Osteoblast (primary cell): ENCODE results near the gene SUSD5. TPM values are rescaled to one million over a fixed set of nuclear protein-coding genes. Genes with fewer than 3 reads are reported as not detected.

ENCODE experiments used
- DNase-seq: peaks from one replicate; pipeline ENCODE4 v3.0.0; 2011; ENCODE audit warnings: low spot score, mixed read lengths; ENCODE audit not compliant: insufficient read length; ENCODE audit errors: missing footprints
- H2AFZ ChIP-seq: 2 replicates; pipeline ENCODE4 v1.6.0; 2011; ENCODE audit warnings: mild to moderate bottlenecking, low read length
- H3K27ac ChIP-seq: 2 replicates; pipeline ENCODE4 v1.5.1; 2011; ENCODE audit warnings: mild to moderate bottlenecking, low read depth, low read length, moderate library complexity
- H3K27me3 ChIP-seq: 2 replicates; pipeline ENCODE4 v1.6.0; 2012; ENCODE audit warnings: mild to moderate bottlenecking, control low read depth, inconsistent platforms, low read length, moderate library complexity; ENCODE audit not compliant: insufficient read depth
- H3K36me3 ChIP-seq: 2 replicates; pipeline ENCODE4 v1.5.1; 2011; ENCODE audit warnings: mild to moderate bottlenecking, low read length, control low read depth, moderate library complexity; ENCODE audit not compliant: insufficient read depth
- H3K4me1 ChIP-seq: 2 replicates; pipeline ENCODE4 v1.5.1; 2011; ENCODE audit warnings: mild to moderate bottlenecking, low read length, control low read depth, moderate library complexity; ENCODE audit not compliant: insufficient read depth
- H3K4me2 ChIP-seq: 2 replicates; pipeline ENCODE4 v1.6.0; 2011; ENCODE audit warnings: mild to moderate bottlenecking, low read length; ENCODE audit not compliant: insufficient read depth
- H3K4me3 ChIP-seq: fragments of 200-600 bp; sonication (generic); 3 replicates; pipeline ENCODE4 v1.5.1; 2012; ENCODE audit warnings: mild to moderate bottlenecking, low read length, inconsistent platforms; ENCODE audit not compliant: insufficient read depth
- H3K79me2 ChIP-seq: 2 replicates; pipeline ENCODE4 v1.6.0; 2012; ENCODE audit warnings: mild to moderate bottlenecking, low read length, control low read depth, inconsistent platforms; ENCODE audit not compliant: insufficient read depth
- H3K9me3 ChIP-seq: 2 replicates; pipeline ENCODE4 v1.5.1; 2011; ENCODE audit warnings: low read depth, low read length, control low read depth
- H4K20me1 ChIP-seq: 2 replicates; pipeline ENCODE4 v1.6.0; 2012; ENCODE audit warnings: mild to moderate bottlenecking, low read length, control low read depth; ENCODE audit not compliant: insufficient read depth
- total RNA-seq: library from RNA; depleted of rRNA; stranded (reverse); fragments of >200 nt; gene quantifications from 2 replicates; pipeline ENCODE4 v1.2.3, GENCODE V29; 2012
- TF ChIP-seq, protein P1 (sequence below): IDR thresholded peaks from 2 replicates; pipeline ENCODE4 v1.5.1; 2011; ENCODE audit warnings: mild to moderate bottlenecking, low read depth, low read length, moderate library complexity; ENCODE audit errors: extremely low read depth

Gene SUSD5
- total RNA-seq, 1 donor: 10.9 TPM

DNA sequence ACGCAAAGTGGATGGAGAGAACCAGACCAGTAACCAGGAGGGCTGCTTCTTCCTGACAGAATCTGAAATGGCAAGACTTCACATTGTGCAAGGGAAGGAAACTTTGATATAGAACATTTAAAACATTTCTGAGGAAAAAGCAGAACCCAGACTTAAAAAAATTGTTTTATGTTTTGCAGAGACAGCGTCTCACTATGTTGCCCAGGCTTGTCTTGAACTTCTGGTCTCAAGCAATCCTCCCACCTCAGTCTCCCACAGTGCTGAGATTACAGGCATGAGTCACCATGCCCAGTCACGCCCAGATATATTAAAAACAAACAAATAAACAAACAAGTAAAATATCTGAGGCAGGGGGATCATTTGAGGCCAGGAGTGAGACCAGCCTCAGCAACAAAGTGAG lies 58.6 kb downstream of the SUSD5 start:
- no peaks in the 10 kb centered on the region for H4K20me1 ChIP-seq
- no peaks in the 10 kb centered on the region for H3K9me3 ChIP-seq
- no peaks in the 10 kb centered on the region for H3K36me3 ChIP-seq
- H3K4me2 ChIP-seq: no peak overlapping the region
- H2AFZ ChIP-seq: no peak overlapping the region
- no peak for DNase-seq
- no peaks in the 10 kb centered on the region for H3K79me2 ChIP-seq
- TF ChIP-seq, protein P1, sequence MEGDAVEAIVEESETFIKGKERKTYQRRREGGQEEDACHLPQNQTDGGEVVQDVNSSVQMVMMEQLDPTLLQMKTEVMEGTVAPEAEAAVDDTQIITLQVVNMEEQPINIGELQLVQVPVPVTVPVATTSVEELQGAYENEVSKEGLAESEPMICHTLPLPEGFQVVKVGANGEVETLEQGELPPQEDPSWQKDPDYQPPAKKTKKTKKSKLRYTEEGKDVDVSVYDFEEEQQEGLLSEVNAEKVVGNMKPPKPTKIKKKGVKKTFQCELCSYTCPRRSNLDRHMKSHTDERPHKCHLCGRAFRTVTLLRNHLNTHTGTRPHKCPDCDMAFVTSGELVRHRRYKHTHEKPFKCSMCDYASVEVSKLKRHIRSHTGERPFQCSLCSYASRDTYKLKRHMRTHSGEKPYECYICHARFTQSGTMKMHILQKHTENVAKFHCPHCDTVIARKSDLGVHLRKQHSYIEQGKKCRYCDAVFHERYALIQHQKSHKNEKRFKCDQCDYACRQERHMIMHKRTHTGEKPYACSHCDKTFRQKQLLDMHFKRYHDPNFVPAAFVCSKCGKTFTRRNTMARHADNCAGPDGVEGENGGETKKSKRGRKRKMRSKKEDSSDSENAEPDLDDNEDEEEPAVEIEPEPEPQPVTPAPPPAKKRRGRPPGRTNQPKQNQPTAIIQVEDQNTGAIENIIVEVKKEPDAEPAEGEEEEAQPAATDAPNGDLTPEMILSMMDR: no peak
- no peaks in the 10 kb centered on the region for H3K27me3 ChIP-seq
- H3K4me3 ChIP-seq: no peak overlapping the region
- no peak overlapping the region for H3K27ac ChIP-seq
- H3K4me1 ChIP-seq: no peaks in the 10 kb centered on the region

DNA sequence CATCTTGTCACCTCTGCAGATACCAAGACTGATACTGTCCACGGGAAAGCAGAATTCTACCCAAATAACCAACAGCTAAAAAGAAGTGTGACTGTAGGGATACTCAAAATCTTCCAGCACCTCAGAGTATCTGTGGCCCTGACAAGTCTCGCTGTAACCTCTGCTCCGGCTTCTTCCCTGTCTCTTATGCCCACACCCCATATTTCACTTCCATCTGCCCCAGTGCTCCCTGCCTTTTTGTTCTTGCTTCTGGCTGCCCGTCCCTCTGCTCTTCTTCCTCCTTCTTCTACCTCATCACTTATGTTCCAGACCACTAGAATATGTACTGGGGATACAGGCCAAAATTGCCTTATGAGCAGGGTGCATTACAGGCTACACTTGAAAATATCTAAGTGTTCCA lies 59.4 kb downstream of the SUSD5 start:
- Histone ChIP-seq H2AFZ (no peak overlapping the region), H4K20me1 (no peaks in the 10 kb centered on the region), H3K27me3 (no peaks in the 10 kb centered on the region), H3K4me2 (no peak overlapping the region), H3K79me2 (no peaks in the 10 kb centered on the region), H3K27ac (no peak overlapping the region), H3K4me1 (no peaks in the 10 kb centered on the region), H3K9me3 (no peaks in the 10 kb centered on the region), H3K36me3 (no peaks in the 10 kb centered on the region), H3K4me3 (no peak overlapping the region)
- TF ChIP-seq, protein P1: no peak
- DNase-seq: no peak

DNA sequence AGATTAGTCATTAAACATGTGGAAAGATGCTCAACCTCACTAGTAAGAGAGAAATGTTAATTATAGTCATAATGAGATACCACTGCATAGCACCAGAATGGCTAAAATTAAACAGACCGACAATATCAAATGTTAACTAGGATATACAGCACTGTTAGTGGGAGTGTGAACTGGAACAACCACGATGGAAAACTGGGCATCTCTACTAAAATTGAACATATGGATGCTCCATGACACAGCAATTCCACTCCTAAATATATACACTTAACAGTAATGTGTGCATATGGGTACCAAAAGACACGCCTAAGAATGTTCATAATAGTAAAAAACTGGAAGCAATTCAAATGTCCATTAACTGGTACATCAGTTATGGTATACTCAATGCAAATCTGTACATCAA lies 63.3 kb downstream of the SUSD5 start:
- no peak for DNase-seq
- Histone ChIP-seq H3K4me1 (no peaks in the 10 kb centered on the region), H3K27me3 (no peaks in the 10 kb centered on the region), H3K4me2 (no peak overlapping the region), H3K36me3 (no peaks in the 10 kb centered on the region), H3K27ac (no peak overlapping the region), H4K20me1 (no peaks in the 10 kb centered on the region), H3K79me2 (no peaks in the 10 kb centered on the region), H3K9me3 (no peaks in the 10 kb centered on the region), H2AFZ (no peak overlapping the region), H3K4me3 (no peak overlapping the region)
- TF ChIP-seq, protein P1: no peak

DNA sequence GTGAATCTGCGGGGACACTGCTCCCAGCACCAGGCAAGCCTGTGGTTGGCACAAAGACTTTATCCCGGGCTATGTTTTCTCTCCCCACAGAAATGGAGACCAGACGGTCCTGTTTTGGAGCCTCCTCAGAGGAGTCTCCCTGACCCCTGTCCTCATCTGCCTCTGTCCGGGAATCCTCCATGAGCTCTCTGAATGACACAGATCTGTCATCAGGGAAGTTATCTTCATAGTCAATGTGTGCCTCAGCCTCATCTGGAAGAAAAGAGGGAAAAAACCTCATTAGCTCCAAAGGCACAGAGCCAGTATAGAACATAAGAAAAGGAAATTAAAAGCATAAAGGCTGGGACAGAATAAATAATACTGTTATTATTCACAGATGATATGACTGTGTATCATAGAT lies 64.8 kb downstream of the SUSD5 start:
- Histone ChIP-seq H3K9me3 (no peaks in the 10 kb centered on the region), H2AFZ (no peak overlapping the region), H3K4me2 (no peak overlapping the region), H3K79me2 (no peaks in the 10 kb centered on the region), H3K4me1 (no peaks in the 10 kb centered on the region), H3K27ac (no peak overlapping the region), H3K36me3 (no peaks in the 10 kb centered on the region), H3K4me3 (no peak overlapping the region), H4K20me1 (no peaks in the 10 kb centered on the region), H3K27me3 (no peaks in the 10 kb centered on the region)
- TF ChIP-seq, protein P1: no peak
- no peak for DNase-seq
